ENCODE measurements around the gene PEX5L. TPM values are rescaled to one million over a fixed set of nuclear protein-coding genes. Genes with fewer than 3 reads are reported as not detected.

PEX5L gene, protein sequence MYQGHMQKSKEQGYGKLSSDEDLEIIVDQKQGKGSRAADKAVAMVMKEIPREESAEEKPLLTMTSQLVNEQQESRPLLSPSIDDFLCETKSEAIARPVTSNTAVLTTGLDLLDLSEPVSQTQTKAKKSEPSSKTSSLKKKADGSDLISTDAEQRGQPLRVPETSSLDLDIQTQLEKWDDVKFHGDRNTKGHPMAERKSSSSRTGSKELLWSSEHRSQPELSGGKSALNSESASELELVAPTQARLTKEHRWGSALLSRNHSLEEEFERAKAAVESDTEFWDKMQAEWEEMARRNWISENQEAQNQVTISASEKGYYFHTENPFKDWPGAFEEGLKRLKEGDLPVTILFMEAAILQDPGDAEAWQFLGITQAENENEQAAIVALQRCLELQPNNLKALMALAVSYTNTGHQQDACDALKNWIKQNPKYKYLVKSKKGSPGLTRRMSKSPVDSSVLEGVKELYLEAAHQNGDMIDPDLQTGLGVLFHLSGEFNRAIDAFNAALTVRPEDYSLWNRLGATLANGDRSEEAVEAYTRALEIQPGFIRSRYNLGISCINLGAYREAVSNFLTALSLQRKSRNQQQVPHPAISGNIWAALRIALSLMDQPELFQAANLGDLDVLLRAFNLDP
- polyA plus RNA-seq, result 1.4 and 15.9 TPM in 2 replicates

DNA sequence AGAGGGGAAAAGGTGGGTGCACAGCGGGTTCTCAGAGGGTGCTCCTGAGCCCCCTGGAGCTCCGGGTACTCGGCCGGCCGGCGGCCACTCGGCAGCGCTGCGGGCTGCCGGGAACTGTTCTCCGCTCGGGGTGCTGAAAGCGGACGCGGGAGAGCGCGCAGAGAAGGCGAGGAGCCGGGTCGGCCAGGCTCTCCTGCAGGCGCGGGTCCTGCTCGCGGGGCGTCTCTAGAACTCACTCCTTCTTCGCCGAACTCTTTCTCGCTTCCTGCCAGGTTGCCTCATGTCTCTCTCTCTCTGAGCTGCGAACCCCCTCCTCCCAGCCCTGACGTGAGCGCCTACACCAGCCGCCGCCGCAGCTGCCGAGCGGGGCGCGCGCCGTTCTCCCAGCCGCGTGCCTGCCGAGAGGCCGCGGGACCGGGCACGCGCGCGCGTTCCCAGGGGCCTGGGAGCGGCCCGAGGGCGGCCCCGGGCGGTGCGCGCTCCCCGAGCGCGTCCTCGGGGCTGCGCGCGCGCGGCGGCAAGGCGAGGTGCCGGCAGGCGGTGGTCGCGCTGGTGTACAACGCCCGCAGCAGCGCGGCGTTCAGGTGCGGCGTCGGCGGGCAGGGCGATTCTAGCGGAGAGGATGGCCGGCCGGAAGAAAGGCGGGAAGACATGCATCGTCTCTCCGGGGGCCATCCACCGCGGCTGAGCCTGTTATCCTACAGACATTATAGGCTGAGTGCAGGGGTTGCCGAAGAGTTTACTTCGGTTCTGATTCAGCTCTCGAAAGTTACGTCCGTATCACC is at the start of gene PEX5L:
PEX5L (minus strand) TSS at position 267 of the 785 bp plus-strand sequence. CDS start 338 bp downstream, outside the sequence.

Measured in Purkinje cell (primary cell).